RWPE2 (cell line): ENCODE data around the gene TULP4.
A peak's percentile ranks its signal among the peaks of the same experiment; 100 is the strongest.

ENCODE experiments used
- ATAC-seq: fragments of 200-7000 bp; cut with Tn5 transposase; 3 replicates; pipeline ENCODE4 v1.9.1; 2021; ENCODE audit warnings: low read depth
- DNase-seq: peaks from one replicate; pipeline ENCODE4 v3.0.0-alpha.2; 2020; ENCODE audit warnings: low spot score
- H3K27ac ChIP-seq: fragments of 450-650 bp; 2 replicates; pipeline ENCODE4 v1.5.1; 2017; ENCODE audit warnings: mild to moderate bottlenecking; ENCODE audit not compliant: poor library complexity, severe bottlenecking
- H3K27me3 ChIP-seq: fragments of 250-450 bp; sonication (Bioruptor Pico); 2 replicates; pipeline ENCODE4 v1.5.1; 2021; ENCODE audit warnings: mild to moderate bottlenecking, moderate library complexity; ENCODE audit not compliant: insufficient read depth, poor library complexity, severe bottlenecking
- H3K36me3 ChIP-seq: fragments of 250-450 bp; sonication (Bioruptor Pico); 2 replicates; pipeline ENCODE4 v1.5.1; 2020; ENCODE audit warnings: low read depth, mild to moderate bottlenecking, moderate library complexity
- H3K4me1 ChIP-seq: fragments of 250-450 bp; sonication (Bioruptor Pico); 2 replicates; pipeline ENCODE4 v1.5.1; 2021; ENCODE audit warnings: mild to moderate bottlenecking, moderate library complexity; ENCODE audit not compliant: insufficient read depth, poor library complexity, severe bottlenecking
- H3K4me3 ChIP-seq: fragments of 250-450 bp; sonication (Bioruptor Pico); 2 replicates; pipeline ENCODE4 v1.5.1; 2021; ENCODE audit warnings: mild to moderate bottlenecking, moderate library complexity; ENCODE audit not compliant: severe bottlenecking
- H3K9me3 ChIP-seq: fragments of 250-450 bp; sonication (Bioruptor Pico); 2 replicates; pipeline ENCODE4 v1.5.1; 2021; ENCODE audit warnings: mild to moderate bottlenecking, moderate library complexity; ENCODE audit not compliant: severe bottlenecking
- TF ChIP-seq, protein P1 (sequence below): fragments of 450-650 bp; IDR thresholded peaks from one replicate; pipeline ENCODE4 v1.5.1; 2017; ENCODE audit warnings: mild to moderate bottlenecking, moderate library complexity; ENCODE audit not compliant: poor library complexity, severe bottlenecking

Gene TULP4

GRCh38 chr6:158285656-158286021 is 26.6 kb upstream of the TULP4 start:
- Histone ChIP-seq H3K27ac (peak overlapping the region; percentile 22), H3K9me3 (no peaks in the 10 kb centered on the region), H3K4me3 (no peak overlapping the region), H3K36me3 (no peaks in the 10 kb centered on the region), H3K4me1 (peaks cover 13% of the 10 kb centered on the region), H3K27me3 (no peaks in the 10 kb centered on the region)
- TF ChIP-seq, protein P1, sequence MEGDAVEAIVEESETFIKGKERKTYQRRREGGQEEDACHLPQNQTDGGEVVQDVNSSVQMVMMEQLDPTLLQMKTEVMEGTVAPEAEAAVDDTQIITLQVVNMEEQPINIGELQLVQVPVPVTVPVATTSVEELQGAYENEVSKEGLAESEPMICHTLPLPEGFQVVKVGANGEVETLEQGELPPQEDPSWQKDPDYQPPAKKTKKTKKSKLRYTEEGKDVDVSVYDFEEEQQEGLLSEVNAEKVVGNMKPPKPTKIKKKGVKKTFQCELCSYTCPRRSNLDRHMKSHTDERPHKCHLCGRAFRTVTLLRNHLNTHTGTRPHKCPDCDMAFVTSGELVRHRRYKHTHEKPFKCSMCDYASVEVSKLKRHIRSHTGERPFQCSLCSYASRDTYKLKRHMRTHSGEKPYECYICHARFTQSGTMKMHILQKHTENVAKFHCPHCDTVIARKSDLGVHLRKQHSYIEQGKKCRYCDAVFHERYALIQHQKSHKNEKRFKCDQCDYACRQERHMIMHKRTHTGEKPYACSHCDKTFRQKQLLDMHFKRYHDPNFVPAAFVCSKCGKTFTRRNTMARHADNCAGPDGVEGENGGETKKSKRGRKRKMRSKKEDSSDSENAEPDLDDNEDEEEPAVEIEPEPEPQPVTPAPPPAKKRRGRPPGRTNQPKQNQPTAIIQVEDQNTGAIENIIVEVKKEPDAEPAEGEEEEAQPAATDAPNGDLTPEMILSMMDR, result no peak
- DNase-seq (no peak), ATAC-seq (no peak)

DNA sequence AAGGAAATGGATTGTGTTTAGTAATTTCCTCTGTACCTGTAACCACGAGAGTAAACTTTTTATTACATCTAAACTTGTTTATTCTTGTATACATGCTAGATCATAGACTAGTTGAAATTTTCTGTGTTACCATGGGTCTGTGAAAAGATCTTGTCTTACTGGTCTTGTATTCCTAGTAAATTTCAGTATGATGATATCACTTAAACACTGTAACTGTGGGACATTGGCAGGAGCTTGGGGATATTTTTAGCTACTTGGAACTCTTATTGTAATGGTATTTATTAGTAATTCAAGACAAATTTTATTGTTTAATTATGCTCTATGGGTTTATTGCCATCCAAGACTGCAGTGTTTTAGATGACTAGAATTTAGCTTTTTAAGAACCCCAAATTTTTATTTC is 25.9 kb upstream of the TULP4 start:
- Histone ChIP-seq H3K27ac (peak overlapping the region; percentile 22), H3K9me3 (no peaks in the 10 kb centered on the region), H3K4me3 (no peak overlapping the region), H3K27me3 (no peaks in the 10 kb centered on the region), H3K4me1 (peaks cover 13% of the 10 kb centered on the region), H3K36me3 (no peaks in the 10 kb centered on the region; the same call in 1 of the 2 replicates)
- DNase-seq (no peak), ATAC-seq (no peak)
- TF ChIP-seq, protein P1, result no peak

DNA sequence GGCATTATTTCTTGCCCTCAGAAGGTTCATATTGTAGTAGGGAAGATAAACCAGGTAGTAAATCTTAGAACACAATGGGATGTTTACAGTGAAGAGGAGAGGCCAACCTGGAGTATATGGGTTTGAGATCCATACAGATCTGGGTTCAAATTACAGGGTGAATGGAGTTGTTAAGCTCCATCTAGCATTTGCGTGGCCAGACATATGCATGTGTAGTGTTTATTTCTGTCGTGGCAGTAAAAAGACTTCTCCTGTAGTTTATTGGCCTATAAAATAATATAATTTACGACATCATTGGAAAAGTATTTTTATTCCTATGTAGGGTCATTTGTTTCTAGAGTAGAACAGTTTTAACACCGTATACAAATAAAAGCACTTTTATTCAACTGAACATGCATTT is 25.2 kb upstream of the TULP4 start:
- no peak for DNase-seq
- peaks cover 13% of the 10 kb centered on the region for H3K4me1 ChIP-seq
- peak overlapping the region; percentile 22 for H3K27ac ChIP-seq
- TF ChIP-seq, protein P1, result no peak
- no peaks in the 10 kb centered on the region; the same call in 1 of the 2 replicates for H3K36me3 ChIP-seq
- no peaks in the 10 kb centered on the region for H3K9me3 ChIP-seq
- ATAC-seq, result no peak
- H3K27me3 ChIP-seq, result no peaks in the 10 kb centered on the region
- no peak overlapping the region for H3K4me3 ChIP-seq

GRCh38 chr6:158290040-158290439 is 22.2 kb upstream of the TULP4 start:
- Histone ChIP-seq H3K4me3 (no peak overlapping the region), H3K9me3 (no peaks in the 10 kb centered on the region), H3K27me3 (no peaks in the 10 kb centered on the region), H3K27ac (no peak overlapping the region), H3K36me3 (no peaks in the 10 kb centered on the region; the same call in 1 of the 2 replicates), H3K4me1 (peaks cover 13% of the 10 kb centered on the region)
- DNase-seq, result no peak
- TF ChIP-seq, protein P1, result no peak
- no peak for ATAC-seq

DNA sequence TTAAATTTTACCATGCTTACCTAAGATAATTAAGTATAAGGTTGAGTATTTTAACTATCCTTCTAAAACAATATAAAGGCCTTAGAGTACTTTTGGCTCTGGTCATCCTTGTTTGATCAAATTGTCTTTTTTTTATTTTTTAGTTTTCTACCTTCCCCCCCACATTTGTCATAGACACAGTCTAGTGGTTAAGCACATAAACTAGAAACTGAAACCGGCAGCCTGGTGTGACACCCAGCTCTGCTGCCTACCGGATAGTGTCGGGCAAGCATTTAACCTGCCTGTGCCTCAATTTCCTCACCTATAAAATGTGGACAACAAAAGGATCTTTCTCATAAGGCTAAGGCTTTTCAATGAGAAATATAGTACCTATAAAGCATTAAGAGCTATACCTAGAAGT is 21.6 kb upstream of the TULP4 start:
- ATAC-seq (no peak), DNase-seq (no peak)
- H3K4me1 ChIP-seq, result peaks cover 12% of the 10 kb centered on the region
- no peak overlapping the region for H3K4me3 ChIP-seq
- H3K36me3 ChIP-seq, result peaks cover 3% of the 10 kb centered on the region; the same call in 1 of the 2 replicates
- no peaks in the 10 kb centered on the region for H3K27me3 ChIP-seq
- H3K27ac ChIP-seq, result no peak overlapping the region
- TF ChIP-seq, protein P1, result no peak
- no peaks in the 10 kb centered on the region for H3K9me3 ChIP-seq
